Measurements from ENCODE around the gene PDE4D. TPM values are rescaled to one million over a fixed set of nuclear protein-coding genes. Genes with fewer than 3 reads are reported as not detected.
A peak's percentile ranks its signal among the peaks of the same experiment; 100 is the strongest.

Gene PDE4D
- total and polyA plus RNA-seq, 10 of the 15 experiments (the other 5 are each of a cell fraction or from before 2014, with no cell fraction given) = 0.87 to 4.1 (median 2.2) TPM

GRCh38 chr5:59618644-59619043 is 274.9 kb downstream of the PDE4D start:
- ChIA-PET SMC1A (ENCODE audit: uncharacterized antibody, unreplicated experiment) (no interaction called here), POLR2A (no interaction called here), CTCF (interaction anchor here (0.9 to 1.2 kb wide), 2 partner anchors 9 to 15 kb away, joined by 3 to 4 read pairs; no protein-coding TSS in a partner anchor), RAD21 (ENCODE audit: unreplicated experiment) (no interaction called here)
- Histone ChIP-seq H3K4me1 (ENCODE audit: control insufficient read depth, insufficient read depth, low read length) (peaks cover 3% of the 10 kb centered on the region; the same call in 1 of the 2 replicates), H3K27ac (ENCODE audit: control insufficient read depth, insufficient read depth) (no peak overlapping the region), H3K9ac (ENCODE audit: control insufficient read depth, insufficient read depth, low read length) (no peak overlapping the region), H3K36me3 (ENCODE audit: control insufficient read depth in 2 of 2, insufficient read depth in 2 of 2, low read length in 1 of 2) (no peaks in the 10 kb centered on the region), H2AFZ (ENCODE audit: control insufficient read depth, low read depth, low read length) (no peak overlapping the region), H3K4me2 (ENCODE audit: control insufficient read depth, insufficient read depth) (no peak overlapping the region), H3K9me3 (replicated peaks; ENCODE audit: control insufficient read depth, insufficient read depth, low read length) (no peaks in the 10 kb centered on the region), H3K79me2 (ENCODE audit: control insufficient read depth, insufficient read depth, low read length) (no peaks in the 10 kb centered on the region), H4K20me1 (ENCODE audit: control insufficient read depth, insufficient read depth) (no peaks in the 10 kb centered on the region), H3K27me3 (replicated peaks in 1 of 2; ENCODE audit: control insufficient read depth in 2 of 2, insufficient read depth in 2 of 2, low read length in 1 of 2) (no peaks in the 10 kb centered on the region), H3K4me3 (no peak overlapping the region)
- DNase-seq (ENCODE audit: low read depth, low spot score) (no peak), FAIRE-seq (no peak), ATAC-seq (no peak)
- no TSS peak for BruUV-seq (replicated peaks)
- in situ Hi-C loops (cut with MboI) (no loop called here), intact Hi-C loops (cut with micrococcal nuclease; ENCODE audit: unreplicated experiment) (no loop called here)
- TF ChIP-seq SRF (IDR thresholded peaks at IDR 0.05; ENCODE audit: low read depth in 2 of 2, low read length in 2 of 2) = 0 out of 4 replicates have a peak, but pooled peaks of 1 of the 2 experiments have one; percentile 50
- no peak for TF ChIP-seq CUX1 (IDR thresholded peaks at IDR 0.05; ENCODE audit: insufficient replicate concordance, low read depth, low read length)
- 87% methylated on average over 3 of the region's 3 CpGs for WGBS (ENCODE audit: insufficient coverage, insufficient replicate concordance, low lambda C conversion rate, missing lambda C conversion rate)

Measured in GM12878 (cell line).